Measurements from ENCODE around the gene CADM1.
"Not testable (repeated sequence)": the region's sequence is repeated elsewhere in the genome, so short reads cannot be mapped to it uniquely, and the experiment has no call there.

CADM1 gene

GRCh38 chr11:115477410-115477809, 26.8 kb downstream of the CADM1 start:
- DNase-seq (ENCODE audit: low read depth, low spot score), result no peak

- DNase-seq (ENCODE audit: low read depth, low spot score), result no peak
Measured at GRCh38 chr11:115476463-115477286, 27.5 kb downstream of the CADM1 start.

- DNase-seq (ENCODE audit: low read depth, low spot score), result no peak
Measured at GRCh38 chr11:115475564-115475963, 28.7 kb downstream of the CADM1 start.

GRCh38 chr11:115474306-115474705, 29.9 kb downstream of the CADM1 start:
- DNase-seq (ENCODE audit: low read depth, low spot score), result not testable (repeated sequence)

- no peak for DNase-seq (ENCODE audit: low read depth, low spot score)
Measured at GRCh38 chr11:115473167-115473566, 31.0 kb downstream of the CADM1 start.

GRCh38 chr11:115471367-115471766, 32.8 kb downstream of the CADM1 start:
- DNase-seq (ENCODE audit: low read depth, low spot score), result peak; percentile 29

GRCh38 chr11:115470928-115471327, 33.3 kb downstream of the CADM1 start:
- DNase-seq (ENCODE audit: low read depth, low spot score), result no peak

- no peak for DNase-seq (ENCODE audit: low read depth, low spot score)
Measured at GRCh38 chr11:115469361-115469760, 34.9 kb downstream of the CADM1 start.

GRCh38 chr11:115466122-115466521, 38.1 kb downstream of the CADM1 start:
- no peak for DNase-seq (ENCODE audit: low read depth, low spot score)

- DNase-seq (ENCODE audit: low read depth, low spot score), result peak; percentile 63
Measured at GRCh38 chr11:115464269-115464668, 39.9 kb downstream of the CADM1 start.

GRCh38 chr11:115463606-115464005, 40.6 kb downstream of the CADM1 start:
- DNase-seq (ENCODE audit: low read depth, low spot score), result no peak

- DNase-seq (ENCODE audit: low read depth, low spot score), result no peak
Measured at GRCh38 chr11:115462757-115463156, 41.5 kb downstream of the CADM1 start.

GRCh38 chr11:115462004-115462541, 42.1 kb downstream of the CADM1 start:
- peak; percentile 23 for DNase-seq (ENCODE audit: low read depth, low spot score)

GRCh38 chr11:115460512-115460911, 43.7 kb downstream of the CADM1 start:
- no peak for DNase-seq (ENCODE audit: low read depth, low spot score)

GRCh38 chr11:115459563-115459962, 44.7 kb downstream of the CADM1 start:
- peak; percentile 75 for DNase-seq (ENCODE audit: low read depth, low spot score)

GRCh38 chr11:115458877-115459276, 45.3 kb downstream of the CADM1 start:
- no peak for DNase-seq (ENCODE audit: low read depth, low spot score)

GRCh38 chr11:115456019-115456418, 48.2 kb downstream of the CADM1 start:
- no peak for DNase-seq (ENCODE audit: low read depth, low spot score)

- peak; percentile 14 for DNase-seq (ENCODE audit: low read depth, low spot score)
Measured at GRCh38 chr11:115455613-115456012, 48.6 kb downstream of the CADM1 start.

GRCh38 chr11:115454525-115454924, 49.7 kb downstream of the CADM1 start:
- no peak for DNase-seq (ENCODE audit: low read depth, low spot score)

GRCh38 chr11:115453693-115454490, 50.3 kb downstream of the CADM1 start:
- no peak for DNase-seq (ENCODE audit: low read depth, low spot score)

- no peak for DNase-seq (ENCODE audit: low read depth, low spot score)
Measured at GRCh38 chr11:115452241-115452640, 52.0 kb downstream of the CADM1 start.

- no peak for DNase-seq (ENCODE audit: low read depth, low spot score)
Measured at GRCh38 chr11:115450519-115450918, 53.7 kb downstream of the CADM1 start.
